Coronary artery (tissue), 2 donors: ENCODE data around the gene OR2AE1.

Experiments
- DNase-seq: peaks from one replicate; pipeline ENCODE4 v3.0.0-alpha.2; 2017; ENCODE audit warnings: low spot score
- H3K27ac ChIP-seq, 2 donors: fragments of 200-600 bp; sonication (generic); one replicate each; pipeline ENCODE4 v1.5.1; 2016 to 2019
- H3K4me3 ChIP-seq: fragments of 200-600 bp; sonication (generic); 2 replicates; pipeline ENCODE4 v1.5.1; 2016; ENCODE audit warnings: mild to moderate bottlenecking, moderate library complexity
- TF ChIP-seq, protein P1 (sequence below): fragments of 200-600 bp; sonication (generic); IDR thresholded peaks from one replicate; pipeline ENCODE4 v1.5.1; 2019; ENCODE audit warnings: antibody characterized with exemption

The OR2AE1 gene

DNA sequence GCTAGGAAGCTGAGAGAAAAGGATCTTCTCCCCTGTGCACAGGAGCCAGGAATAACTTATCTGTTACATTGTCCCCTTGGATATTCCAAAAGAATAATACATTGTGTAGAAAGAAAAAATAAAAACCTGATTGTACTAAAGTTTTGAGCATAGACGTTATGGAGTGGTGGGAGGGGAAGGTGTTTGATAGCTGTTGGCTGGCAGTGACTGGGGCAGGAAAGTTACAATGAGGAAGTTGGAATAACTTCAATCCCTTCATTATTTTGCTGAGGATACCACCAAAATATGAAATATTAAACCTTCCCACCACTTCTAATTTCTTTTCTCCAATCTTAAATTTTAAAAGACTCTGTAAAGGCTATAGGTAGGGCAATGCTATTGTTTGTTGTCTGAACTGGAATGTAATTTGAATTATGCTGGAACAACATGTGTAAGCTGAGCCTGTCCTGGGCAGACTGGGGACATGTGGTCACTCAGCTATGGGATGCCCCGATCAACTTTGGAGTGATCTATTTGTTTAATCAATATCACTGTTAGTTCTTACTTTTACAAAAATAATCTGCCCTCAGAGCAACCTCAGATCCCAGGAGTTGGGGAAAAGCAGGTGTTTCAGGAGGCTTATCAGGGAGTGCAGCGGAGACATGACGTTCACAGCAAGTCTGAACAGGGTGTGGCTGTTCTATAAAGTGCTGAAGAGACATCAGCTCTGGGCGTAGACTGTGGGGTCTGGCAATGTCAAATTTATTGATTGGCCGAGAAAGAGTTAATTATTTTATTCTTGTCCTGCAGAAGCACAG lies 28.2 kb downstream of the OR2AE1 start:
- H3K4me3 ChIP-seq: no peak overlapping the region
- H3K27ac ChIP-seq: no peak overlapping the region
- TF ChIP-seq, protein P1, sequence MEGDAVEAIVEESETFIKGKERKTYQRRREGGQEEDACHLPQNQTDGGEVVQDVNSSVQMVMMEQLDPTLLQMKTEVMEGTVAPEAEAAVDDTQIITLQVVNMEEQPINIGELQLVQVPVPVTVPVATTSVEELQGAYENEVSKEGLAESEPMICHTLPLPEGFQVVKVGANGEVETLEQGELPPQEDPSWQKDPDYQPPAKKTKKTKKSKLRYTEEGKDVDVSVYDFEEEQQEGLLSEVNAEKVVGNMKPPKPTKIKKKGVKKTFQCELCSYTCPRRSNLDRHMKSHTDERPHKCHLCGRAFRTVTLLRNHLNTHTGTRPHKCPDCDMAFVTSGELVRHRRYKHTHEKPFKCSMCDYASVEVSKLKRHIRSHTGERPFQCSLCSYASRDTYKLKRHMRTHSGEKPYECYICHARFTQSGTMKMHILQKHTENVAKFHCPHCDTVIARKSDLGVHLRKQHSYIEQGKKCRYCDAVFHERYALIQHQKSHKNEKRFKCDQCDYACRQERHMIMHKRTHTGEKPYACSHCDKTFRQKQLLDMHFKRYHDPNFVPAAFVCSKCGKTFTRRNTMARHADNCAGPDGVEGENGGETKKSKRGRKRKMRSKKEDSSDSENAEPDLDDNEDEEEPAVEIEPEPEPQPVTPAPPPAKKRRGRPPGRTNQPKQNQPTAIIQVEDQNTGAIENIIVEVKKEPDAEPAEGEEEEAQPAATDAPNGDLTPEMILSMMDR: no peak
- no peak for DNase-seq

DNA sequence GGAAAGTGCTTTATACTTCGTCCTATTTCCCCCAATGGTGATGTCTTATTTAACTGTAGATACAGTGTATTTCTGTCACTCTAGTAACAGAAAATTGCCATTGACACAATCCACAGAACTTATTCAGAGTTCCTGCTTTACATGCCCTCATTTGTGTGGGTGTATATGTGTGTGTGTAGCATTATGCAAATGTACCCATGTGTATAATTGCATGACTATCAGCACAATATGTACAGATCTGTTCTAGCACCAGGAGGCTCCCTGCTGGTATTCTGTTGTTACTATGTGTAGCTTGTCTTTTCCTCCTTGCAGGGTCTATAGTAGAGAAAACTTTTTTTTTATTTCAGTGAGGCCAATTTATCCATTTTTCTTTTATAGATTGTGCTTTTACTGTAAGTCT lies 32.5 kb downstream of the OR2AE1 start:
- H3K27ac ChIP-seq: no peak overlapping the region
- no peak overlapping the region for H3K4me3 ChIP-seq
- DNase-seq: no peak
- TF ChIP-seq, protein P1: no peak

DNA sequence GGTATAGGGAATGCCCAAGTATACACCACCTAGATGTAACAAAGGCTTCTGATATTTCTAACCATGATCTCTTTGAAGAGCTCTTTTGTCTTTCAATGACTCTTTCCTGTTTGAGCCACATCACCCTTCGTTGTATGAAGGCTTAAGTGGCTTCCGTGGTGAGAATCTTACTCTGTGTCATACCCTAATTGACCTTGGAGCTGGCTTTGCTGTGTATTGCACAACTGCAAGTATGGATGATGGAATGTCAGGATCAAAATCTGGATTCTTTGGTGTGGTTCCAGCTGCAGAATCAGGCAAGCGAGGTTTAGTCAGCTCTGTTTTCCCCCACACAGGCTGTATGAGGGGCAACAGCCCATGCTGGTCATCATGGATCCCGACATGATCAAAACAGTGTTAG lies 33.0 kb downstream of the OR2AE1 start:
- H3K27ac ChIP-seq: no peak overlapping the region
- no peak for DNase-seq
- no peak overlapping the region for H3K4me3 ChIP-seq
- TF ChIP-seq, protein P1: no peak

DNA sequence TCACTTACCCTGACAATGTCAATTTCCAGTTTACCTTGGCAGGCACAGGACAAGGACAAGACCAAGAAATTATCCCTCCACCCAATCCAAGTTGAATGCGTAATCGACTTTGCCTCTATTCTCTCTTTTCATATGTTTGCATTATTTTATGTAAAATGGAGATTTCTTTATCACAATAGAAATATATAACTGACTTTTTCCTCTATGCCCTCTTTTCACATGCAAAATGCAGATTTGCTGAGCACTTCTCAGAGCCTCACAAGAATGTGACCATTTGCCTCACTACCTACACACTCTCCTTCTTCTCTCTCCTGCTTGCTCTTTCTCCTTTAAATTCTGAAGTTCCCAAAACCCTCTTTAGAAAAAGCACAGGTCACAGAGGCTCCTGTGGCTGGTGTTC lies 33.9 kb downstream of the OR2AE1 start:
- TF ChIP-seq, protein P1: no peak
- no peak overlapping the region for H3K4me3 ChIP-seq
- H3K27ac ChIP-seq: no peak overlapping the region
- DNase-seq: no peak

DNA sequence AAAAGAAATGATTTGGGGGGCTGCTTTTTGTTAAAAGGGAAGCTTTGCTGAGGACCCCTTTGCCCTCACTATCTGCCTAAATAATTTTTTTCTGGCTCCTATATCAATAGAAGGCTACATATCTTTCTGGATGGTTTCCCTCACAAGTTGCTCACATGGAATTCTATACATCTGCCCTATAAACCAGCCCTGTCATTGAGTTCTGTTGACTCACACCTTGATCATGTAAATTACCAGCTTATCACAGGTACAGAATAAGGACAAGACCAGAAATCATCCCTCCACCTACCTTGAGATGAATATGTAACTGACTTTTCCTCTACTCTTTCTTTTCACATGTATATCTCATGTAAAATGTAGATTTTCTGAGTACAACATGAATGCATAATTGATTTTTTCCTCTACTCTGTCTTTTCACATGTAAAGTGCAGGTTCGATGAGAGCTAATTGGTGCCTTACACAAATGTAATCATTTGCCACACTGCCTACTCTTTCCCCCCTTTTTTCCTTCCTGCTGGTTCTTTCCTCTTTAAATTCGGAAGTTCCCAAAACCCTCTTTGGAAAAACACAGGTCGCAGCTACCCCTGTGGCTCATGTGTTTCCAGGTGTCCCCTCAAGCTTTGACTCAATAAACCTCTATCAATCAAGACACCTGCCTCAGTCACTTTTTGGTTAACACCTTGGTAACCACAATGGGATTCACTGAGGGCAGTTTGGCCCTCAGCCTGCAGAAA lies 36.5 kb downstream of the OR2AE1 start:
- TF ChIP-seq, protein P1: no peak
- Histone ChIP-seq H3K4me3 (no peak overlapping the region), H3K27ac (no peak overlapping the region)
- DNase-seq: no peak

DNA sequence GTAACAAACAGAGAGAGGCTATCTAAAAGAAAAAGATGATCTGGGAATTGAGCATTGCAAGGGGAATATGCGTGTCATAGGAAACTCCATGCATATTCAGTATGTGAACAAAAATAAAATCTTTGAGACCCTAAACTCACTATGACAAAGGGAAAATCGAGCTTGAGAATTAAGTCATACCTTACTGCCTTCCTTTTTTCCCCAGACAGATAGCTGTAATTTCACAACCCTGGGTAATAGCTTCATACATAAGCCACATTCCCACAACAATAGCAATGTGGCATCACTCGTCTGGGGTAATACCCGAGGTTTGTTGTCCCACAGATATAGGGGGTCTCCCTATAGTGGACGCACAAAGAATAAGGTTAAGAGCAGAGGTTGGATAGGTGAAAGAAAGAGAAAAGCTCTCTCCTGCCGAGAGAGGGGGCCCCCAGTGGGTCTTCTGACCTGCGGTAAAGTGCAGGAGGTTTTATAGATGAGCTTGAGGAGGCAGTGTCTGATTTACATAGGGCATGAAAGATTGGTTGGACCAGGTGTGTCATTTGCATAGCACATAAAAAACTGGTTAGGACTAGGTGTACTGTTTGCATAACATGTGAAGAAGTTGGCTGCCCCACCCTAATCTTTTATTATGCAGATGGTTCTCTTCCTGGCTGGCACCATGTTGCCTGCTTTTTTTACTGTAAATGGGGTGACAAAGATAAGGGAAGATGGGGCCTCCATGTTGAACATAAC lies 37.4 kb downstream of the OR2AE1 start:
- no peak for DNase-seq
- Histone ChIP-seq H3K27ac (no peak overlapping the region), H3K4me3 (no peak overlapping the region)
- TF ChIP-seq, protein P1: no peak
